Kidney (tissue), 14 donors: ENCODE measurements around the gene MRGPRX2. TPM values are rescaled to one million over a fixed set of nuclear protein-coding genes. Genes with fewer than 3 reads are reported as not detected.

ENCODE experiments used
- DNase-seq, 5 donors: peaks; one replicate each; pipeline ENCODE4 v3.0.0-alpha.2; 2013 to 2020
- FAIRE-seq: peaks from 2 replicates; lab custom pipeline; 2012; peaks lifted over from hg19 to GRCh38; lab: Jason Lieb, UNC
- H3K27ac ChIP-seq, 2 donors: one replicate each; pipeline ENCODE4 v1.7.0; 2013; ENCODE audit warnings: low read depth in 2 of 2, low read length in 2 of 2, inconsistent platforms in 1 of 2
- H3K27me3 ChIP-seq: one replicate; pipeline ENCODE4 v1.7.1; 2013; ENCODE audit warnings: low read length, inconsistent platforms; ENCODE audit not compliant: control insufficient read depth, insufficient read depth
- H3K36me3 ChIP-seq, 3 donors: one replicate each; pipeline versions ENCODE4 v1.7.0 to v1.7.1; 2013; ENCODE audit warnings: low read length in 3 of 3, control low read depth in 1 of 3, inconsistent platforms in 1 of 3; ENCODE audit not compliant: insufficient read depth in 3 of 3, control insufficient read depth in 2 of 3
- H3K4me1 ChIP-seq, 3 donors: one replicate each; pipeline versions ENCODE4 v1.7.0 to v1.7.1; 2013; ENCODE audit warnings: low read length in 3 of 3, inconsistent platforms in 1 of 3, low read depth in 1 of 3; ENCODE audit not compliant: control insufficient read depth in 2 of 3, insufficient read depth in 2 of 3
- H3K4me3 ChIP-seq, 3 donors: one replicate each; pipeline versions ENCODE4 v1.7.0 to v1.8.1; 2013; ENCODE audit warnings: low read length in 3 of 3, control low read depth in 1 of 3, inconsistent platforms in 1 of 3
- H3K9ac ChIP-seq, 3 donors: one replicate each; pipeline versions ENCODE4 v1.7.0 to v1.7.1; 2013; ENCODE audit warnings: low read length in 3 of 3, control low read depth in 1 of 3, inconsistent platforms in 1 of 3
- H3K9me3 ChIP-seq, 3 donors: one replicate each; pipeline versions ENCODE4 v1.7.0 to v1.7.1; 2013; ENCODE audit warnings: low read length in 3 of 3, control low read depth in 1 of 3, inconsistent platforms in 1 of 3; ENCODE audit not compliant: control insufficient read depth in 2 of 3, insufficient read depth in 1 of 3
- CTCF ChIP-seq: IDR thresholded peaks from 3 replicates; pipeline ENCODE4 v1.5.1; 2012; ENCODE audit warnings: mild to moderate bottlenecking, moderate library complexity, borderline replicate concordance; ENCODE audit not compliant: insufficient read depth; ENCODE audit errors: extremely low read depth
- intact Hi-C: fragments of 100-400 bp; cut with DNase I; formaldehyde crosslinking; loops from one replicate; pipeline ENCODE4 v1.11.1; 2022
- polyA plus RNA-seq: library from polyadenylated mRNA; stranded (reverse); fragments of 350-450 nt; fragmentation: Illumina TruSeq; extraction: RNeasy Lipid Tissue Mini Kit (QIAGEN cat#74804); gene quantifications from one replicate; pipeline ENCODE4 v1.2.3, GENCODE V29; 2014; ENCODE audit warnings: low read depth, low replicate concordance; ENCODE audit not compliant: insufficient read depth
- total RNA-seq: library from RNA; stranded (reverse); fragmentation: NEBNext Ultra II Directional; extraction: Animal tissue kit (Norgen Biotek cat#: 25700); gene quantifications from one replicate; pipeline ENCODE4 v1.2.1, GENCODE V29; 2021
- donor health status: control.
- donor health status: control.
- donor health status: control.
- donor health status: control.
- donor health status: control.
- donor health status: DM: yes; HTN: yes; CAD: no.
- donor health status: Normal renal cell carcinoma (clear cell type).

The MRGPRX2 gene
- total and polyA plus RNA-seq, 2 donors from 2014 or later, result 0.28 TPM; not detected in 1

- H3K27ac ChIP-seq, result no peak overlapping the region
- H3K9me3 ChIP-seq, result no peaks in the 10 kb centered on the region
- intact Hi-C loops, result no loop called here
- no peaks in the 10 kb centered on the region for H3K4me1 ChIP-seq
- H3K27me3 ChIP-seq, result no peaks in the 10 kb centered on the region
- FAIRE-seq (no peak), DNase-seq (no peak)
- TF ChIP-seq CTCF, result no peak
- H3K4me3 ChIP-seq, result no peak overlapping the region
- no peak overlapping the region for H3K9ac ChIP-seq
- H3K36me3 ChIP-seq, result no peaks in the 10 kb centered on the region
These were observed 32.5 kb downstream of the MRGPRX2 start for GRCh38 chr11:19027829-19028595.

- no peak for TF ChIP-seq CTCF
- no peak for FAIRE-seq
- no peaks in the 10 kb centered on the region for H3K27me3 ChIP-seq
- no peak overlapping the region for H3K9ac ChIP-seq
- intact Hi-C loops, result no loop called here
- H3K4me3 ChIP-seq, result no peak overlapping the region
- no peak for DNase-seq
- no peak overlapping the region for H3K27ac ChIP-seq
- no peaks in the 10 kb centered on the region for H3K4me1 ChIP-seq
- H3K9me3 ChIP-seq, result no peaks in the 10 kb centered on the region
- H3K36me3 ChIP-seq, result no peaks in the 10 kb centered on the region
These were observed 33.7 kb downstream of the MRGPRX2 start for GRCh38 chr11:19026862-19027261.

GRCh38 chr11:19025481-19026406 lies 34.8 kb downstream of the MRGPRX2 start:
- Histone ChIP-seq H3K9ac (no peak overlapping the region), H3K27me3 (no peaks in the 10 kb centered on the region), H3K9me3 (no peaks in the 10 kb centered on the region), H3K4me1 (no peaks in the 10 kb centered on the region), H3K36me3 (no peaks in the 10 kb centered on the region), H3K27ac (no peak overlapping the region), H3K4me3 (no peak overlapping the region)
- TF ChIP-seq CTCF, result no peak
- DNase-seq (peak in 2 of 5 donors; percentile 10 to 62), FAIRE-seq (no peak)
- intact Hi-C loops, result no loop called here
